Chondrocyte (in vitro differentiated cells): Measurements from ENCODE around the gene GDE1. TPM values are rescaled to one million over a fixed set of nuclear protein-coding genes. Genes with fewer than 3 reads are reported as not detected.

ENCODE experiments used
- DNase-seq: peaks from one replicate; pipeline ENCODE4 v3.0.0; 2021; ENCODE audit warnings: mixed read lengths, low spot score
- H3K27ac Mint-ChIP-seq: one replicate; pipeline ENCODE4 v1.8.0; 2021; ENCODE audit warnings: mild to moderate bottlenecking, moderate library complexity, mixed read lengths; ENCODE audit not compliant: unreplicated experiment
- H3K27me3 Mint-ChIP-seq: 2 replicates; pipeline ENCODE4 v1.8.0; 2021; ENCODE audit warnings: low read depth, mixed read lengths
- H3K36me3 Mint-ChIP-seq: 2 replicates; pipeline ENCODE4 v1.8.0; 2021; ENCODE audit warnings: low read depth, mixed read lengths
- H3K4me1 Mint-ChIP-seq: 2 replicates; pipeline ENCODE4 v1.8.0; 2021; ENCODE audit warnings: low read depth, mild to moderate bottlenecking, mixed read lengths
- H3K4me3 Mint-ChIP-seq: one replicate; pipeline ENCODE4 v1.8.0; 2021; ENCODE audit warnings: mild to moderate bottlenecking, moderate library complexity, mixed read lengths; ENCODE audit not compliant: unreplicated experiment
- H3K9me3 Mint-ChIP-seq: 2 replicates; pipeline ENCODE4 v1.8.0; 2021; ENCODE audit warnings: low read depth, mixed read lengths
- total RNA-seq: library from RNA; stranded (reverse); gene quantifications from 3 replicates; pipeline ENCODE4 v1.2.1, GENCODE V29; 2021
- TF ChIP-seq, protein P1 (sequence below): fragments of 200-600 bp; sonication (generic); IDR thresholded peaks from 2 replicates; pipeline ENCODE4 v1.5.0; 2021; ENCODE audit warnings: antibody characterized with exemption, mild to moderate bottlenecking, moderate library complexity

Gene GDE1
- total RNA-seq, 1 donor from 2014 or later: 71.1 TPM

- TF ChIP-seq, protein P1, sequence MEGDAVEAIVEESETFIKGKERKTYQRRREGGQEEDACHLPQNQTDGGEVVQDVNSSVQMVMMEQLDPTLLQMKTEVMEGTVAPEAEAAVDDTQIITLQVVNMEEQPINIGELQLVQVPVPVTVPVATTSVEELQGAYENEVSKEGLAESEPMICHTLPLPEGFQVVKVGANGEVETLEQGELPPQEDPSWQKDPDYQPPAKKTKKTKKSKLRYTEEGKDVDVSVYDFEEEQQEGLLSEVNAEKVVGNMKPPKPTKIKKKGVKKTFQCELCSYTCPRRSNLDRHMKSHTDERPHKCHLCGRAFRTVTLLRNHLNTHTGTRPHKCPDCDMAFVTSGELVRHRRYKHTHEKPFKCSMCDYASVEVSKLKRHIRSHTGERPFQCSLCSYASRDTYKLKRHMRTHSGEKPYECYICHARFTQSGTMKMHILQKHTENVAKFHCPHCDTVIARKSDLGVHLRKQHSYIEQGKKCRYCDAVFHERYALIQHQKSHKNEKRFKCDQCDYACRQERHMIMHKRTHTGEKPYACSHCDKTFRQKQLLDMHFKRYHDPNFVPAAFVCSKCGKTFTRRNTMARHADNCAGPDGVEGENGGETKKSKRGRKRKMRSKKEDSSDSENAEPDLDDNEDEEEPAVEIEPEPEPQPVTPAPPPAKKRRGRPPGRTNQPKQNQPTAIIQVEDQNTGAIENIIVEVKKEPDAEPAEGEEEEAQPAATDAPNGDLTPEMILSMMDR: no peak
- H3K27ac Mint-ChIP-seq: no peak overlapping the region
- no peak for DNase-seq
- H3K9me3 Mint-ChIP-seq: no peaks in the 10 kb centered on the region
- peaks cover 10% of the 10 kb centered on the region for H3K36me3 Mint-ChIP-seq
- no peaks in the 10 kb centered on the region for H3K4me1 Mint-ChIP-seq
- H3K27me3 Mint-ChIP-seq: no peaks in the 10 kb centered on the region
- H3K4me3 Mint-ChIP-seq: no peak overlapping the region
These were observed 24.7 kb downstream of the GDE1 start for GRCh38 chr16:19497176-19497575.

DNA sequence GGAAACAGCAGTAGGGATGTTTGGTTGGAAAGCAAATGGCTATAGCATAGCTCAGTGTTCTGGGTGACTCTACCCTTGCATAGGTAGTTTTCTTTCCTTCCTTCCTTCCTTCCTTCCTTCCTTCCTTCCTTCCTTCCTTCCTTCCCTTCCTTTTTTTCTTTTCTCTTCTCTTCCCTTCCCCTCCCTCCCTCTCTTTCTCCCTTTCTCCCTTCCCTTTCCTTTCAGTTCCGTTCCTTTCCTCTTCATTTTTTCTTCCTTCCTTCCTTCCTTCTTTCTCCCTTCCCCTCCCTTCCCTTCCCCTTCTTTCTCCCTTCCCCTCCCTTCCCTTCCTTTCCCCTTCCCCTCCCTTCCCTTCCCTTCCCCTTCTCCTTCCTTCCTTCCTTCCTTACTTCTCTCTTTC, 31.3 kb downstream of the GDE1 start:
- no peaks in the 10 kb centered on the region for H3K36me3 Mint-ChIP-seq
- H3K4me1 Mint-ChIP-seq: no peaks in the 10 kb centered on the region
- peaks cover 17% of the 10 kb centered on the region for H3K27me3 Mint-ChIP-seq
- H3K9me3 Mint-ChIP-seq: no peaks in the 10 kb centered on the region
- no peak overlapping the region for H3K27ac Mint-ChIP-seq
- TF ChIP-seq, protein P1: no peak
- no peak for DNase-seq
- no peak overlapping the region for H3K4me3 Mint-ChIP-seq

GRCh38 chr16:19488213-19488640, 33.7 kb downstream of the GDE1 start:
- TF ChIP-seq, protein P1: no peak
- Mint-ChIP-seq H3K27me3 (peaks cover 20% of the 10 kb centered on the region), H3K9me3 (no peaks in the 10 kb centered on the region), H3K36me3 (no peaks in the 10 kb centered on the region), H3K4me3 (no peak overlapping the region), H3K4me1 (no peaks in the 10 kb centered on the region), H3K27ac (no peak overlapping the region)
- DNase-seq: no peak

DNA sequence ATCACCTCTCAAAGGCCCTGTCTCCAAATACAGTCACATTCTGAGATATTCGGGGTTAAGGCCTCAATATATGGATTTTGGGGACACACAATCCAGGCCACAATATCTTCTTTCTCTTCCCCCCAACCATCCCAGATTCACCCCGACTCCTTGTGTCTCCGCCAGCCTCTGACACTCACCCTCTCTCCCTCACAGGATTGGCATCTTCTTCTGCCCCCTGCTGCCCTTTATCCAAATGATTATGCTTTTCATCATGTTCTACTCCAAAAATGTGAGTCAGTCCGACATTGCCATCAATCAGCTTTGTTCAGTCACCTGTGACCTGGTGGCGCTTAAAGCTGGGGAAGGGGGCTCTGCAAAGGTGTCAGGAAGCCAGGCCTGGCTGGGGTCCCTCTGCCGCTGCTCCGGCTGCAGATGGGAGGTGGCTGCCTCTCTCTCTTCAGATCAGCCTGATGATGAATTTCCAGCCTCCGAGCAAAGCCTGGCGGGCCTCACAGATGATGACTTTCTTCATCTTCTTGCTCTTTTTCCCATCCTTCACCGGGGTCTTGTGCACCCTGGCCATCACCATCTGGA, 35.1 kb downstream of the GDE1 start:
- no peaks in the 10 kb centered on the region for H3K36me3 Mint-ChIP-seq
- H3K4me1 Mint-ChIP-seq: no peaks in the 10 kb centered on the region
- no peak overlapping the region for H3K27ac Mint-ChIP-seq
- TF ChIP-seq, protein P1: no peak
- peaks cover 17% of the 10 kb centered on the region for H3K27me3 Mint-ChIP-seq
- H3K4me3 Mint-ChIP-seq: no peak overlapping the region
- DNase-seq: no peak
- no peaks in the 10 kb centered on the region for H3K9me3 Mint-ChIP-seq

- no peak for DNase-seq
- TF ChIP-seq, protein P1: no peak
- no peaks in the 10 kb centered on the region for H3K4me1 Mint-ChIP-seq
- no peak overlapping the region for H3K27ac Mint-ChIP-seq
- no peak overlapping the region for H3K4me3 Mint-ChIP-seq
- H3K36me3 Mint-ChIP-seq: no peaks in the 10 kb centered on the region
- peaks cover 15% of the 10 kb centered on the region for H3K27me3 Mint-ChIP-seq
- H3K9me3 Mint-ChIP-seq: no peaks in the 10 kb centered on the region
These were observed 35.8 kb downstream of the GDE1 start for GRCh38 chr16:19486051-19486450.
